ENCODE measurements around the gene TTC34.
"Not testable (repeated sequence)": the region's sequence is repeated elsewhere in the genome, so short reads cannot be mapped to it uniquely, and the experiment has no call there.

Gene TTC34

GRCh38 chr1:2798958-2799357, 2.5 kb downstream of the TTC34 start:
- not testable (repeated sequence) for DNase-seq (ENCODE audit: low read depth)

GRCh38 chr1:2797741-2798016, 3.8 kb downstream of the TTC34 start:
- DNase-seq (ENCODE audit: low read depth) = no peak

- DNase-seq (ENCODE audit: low read depth) = no peak
These were observed 4.4 kb downstream of the TTC34 start for GRCh38 chr1:2796890-2797740.

GRCh38 chr1:2795926-2796325, 5.6 kb downstream of the TTC34 start:
- no peak for DNase-seq (ENCODE audit: low read depth)

GRCh38 chr1:2791027-2791760, 10.3 kb downstream of the TTC34 start:
- DNase-seq (ENCODE audit: low read depth) = no peak

GRCh38 chr1:2789986-2790581, 11.4 kb downstream of the TTC34 start:
- DNase-seq (ENCODE audit: low read depth) = no peak

- DNase-seq (ENCODE audit: low read depth) = no peak
These were observed 12.1 kb downstream of the TTC34 start for GRCh38 chr1:2789164-2789985.

- DNase-seq (ENCODE audit: low read depth) = no peak
These were observed 12.9 kb downstream of the TTC34 start for GRCh38 chr1:2788506-2789163.

- DNase-seq (ENCODE audit: low read depth) = no peak
These were observed 14.2 kb downstream of the TTC34 start for GRCh38 chr1:2787163-2787911.

- DNase-seq (ENCODE audit: low read depth) = no peak
These were observed 14.9 kb downstream of the TTC34 start for GRCh38 chr1:2786329-2787162.

- DNase-seq (ENCODE audit: low read depth) = no peak
These were observed 15.7 kb downstream of the TTC34 start for GRCh38 chr1:2785631-2786328.

GRCh38 chr1:2784854-2785630, 16.5 kb downstream of the TTC34 start:
- no peak for DNase-seq (ENCODE audit: low read depth)

GRCh38 chr1:2783435-2784397, 17.8 kb downstream of the TTC34 start:
- DNase-seq (ENCODE audit: low read depth) = no peak

GRCh38 chr1:2783069-2783434, 18.4 kb downstream of the TTC34 start:
- no peak for DNase-seq (ENCODE audit: low read depth)

- no peak for DNase-seq (ENCODE audit: low read depth)
These were observed 19.9 kb downstream of the TTC34 start for GRCh38 chr1:2781627-2782026.

GRCh38 chr1:2778220-2778592, 23.3 kb downstream of the TTC34 start:
- no peak for DNase-seq (ENCODE audit: low read depth)

GRCh38 chr1:2777424-2778219, 23.9 kb downstream of the TTC34 start:
- DNase-seq (ENCODE audit: low read depth) = no peak
